Hepatocyte (in vitro differentiated cells): ENCODE measurements around the gene COL4A1. TPM values are rescaled to one million over a fixed set of nuclear protein-coding genes. Genes with fewer than 3 reads are reported as not detected.
"Not testable (repeated sequence)": the region's sequence is repeated elsewhere in the genome, so short reads cannot be mapped to it uniquely, and the experiment has no call there.

ENCODE experiments used
- DNase-seq: peaks from one replicate; pipeline ENCODE4 v3.0.0-alpha.2; 2016; ENCODE audit warnings: low spot score
- H2AFZ ChIP-seq: fragments of 200-600 bp; sonication (generic); 2 replicates; pipeline ENCODE4 v1.6.0; 2016; ENCODE audit warnings: antibody characterized with exemption, mild to moderate bottlenecking
- H3K27ac ChIP-seq: fragments of 200-600 bp; sonication (generic); 2 replicates; pipeline ENCODE4 v1.5.1; 2016; ENCODE audit warnings: mild to moderate bottlenecking
- H3K27me3 ChIP-seq: fragments of 200-600 bp; sonication (generic); 2 replicates; pipeline ENCODE4 v1.6.1; 2016
- H3K36me3 ChIP-seq: fragments of 200-600 bp; sonication (generic); replicated peaks from 2 replicates; pipeline ENCODE4 v1.5.1; 2016; ENCODE audit warnings: low read depth; ENCODE audit not compliant: insufficient read depth
- H3K4me1 ChIP-seq: fragments of 200-600 bp; sonication (generic); 2 replicates; pipeline ENCODE4 v1.5.1; 2016; ENCODE audit warnings: mild to moderate bottlenecking, moderate library complexity; ENCODE audit not compliant: insufficient read depth
- H3K4me2 ChIP-seq: fragments of 200-600 bp; sonication (generic); 2 replicates; pipeline ENCODE4 v1.6.0; 2016
- H3K4me3 ChIP-seq: fragments of 200-600 bp; sonication (generic); 2 replicates; pipeline ENCODE4 v1.5.1; 2016; ENCODE audit warnings: mild to moderate bottlenecking
- H3K79me2 ChIP-seq: fragments of 200-600 bp; sonication (generic); 2 replicates; pipeline ENCODE4 v1.6.0; 2017; ENCODE audit warnings: mild to moderate bottlenecking
- H3K9me2 ChIP-seq: fragments of 200-600 bp; sonication (generic); replicated peaks from 2 replicates; pipeline ENCODE4 v1.6.0; 2017; ENCODE audit warnings: mild to moderate bottlenecking; ENCODE audit not compliant: insufficient read depth
- H3K9me3 ChIP-seq: fragments of 200-600 bp; sonication (generic); 2 replicates; pipeline ENCODE4 v1.5.1; 2016; ENCODE audit warnings: low read depth, mild to moderate bottlenecking
- H4K20me1 ChIP-seq: fragments of 200-600 bp; sonication (generic); 2 replicates; pipeline ENCODE4 v1.6.0; 2016; ENCODE audit warnings: mild to moderate bottlenecking; ENCODE audit not compliant: insufficient read depth, poor library complexity, severe bottlenecking
- CTCF ChIP-seq: fragments of 200-600 bp; sonication (generic); IDR thresholded peaks from 2 replicates; pipeline ENCODE4 v1.5.1; 2016; ENCODE audit warnings: antibody characterized with exemption, mild to moderate bottlenecking; ENCODE audit not compliant: poor library complexity
- EZH2 ChIP-seq: fragments of 200-600 bp; sonication (generic); IDR thresholded peaks from 2 replicates; pipeline ENCODE4 v1.6.1; 2016; ENCODE audit warnings: antibody characterized with exemption, mild to moderate bottlenecking, borderline replicate concordance
- EZH2phosphoT487 ChIP-seq: fragments of 200-600 bp; sonication (generic); IDR thresholded peaks from one replicate; pipeline ENCODE4 v1.6.1; 2018; ENCODE audit warnings: antibody characterized with exemption, mild to moderate bottlenecking, low read depth, moderate library complexity; ENCODE audit not compliant: unreplicated experiment, severe bottlenecking
- WGBS: methylation state at CpG from one replicate; pipeline ENCODE4 v1.1.6; 2016; ENCODE audit warnings: low lambda C conversion rate; ENCODE audit errors: missing lambda C conversion rate; 5-methylcytosine and 5-hydroxymethylcytosine counted together
- polyA plus RNA-seq: library from polyadenylated mRNA; unstranded; fragments of >200 nt; fragmentation: Nextera tagmentation; extraction: Ambion mirVana; gene quantifications from 2 replicates; pipeline ENCODE4 v1.2.1, GENCODE V29; 2016
- total RNA-seq: library from RNA; depleted of rRNA; stranded (reverse); fragments of >200 nt; gene quantifications from 2 replicates; pipeline ENCODE4 v1.2.3, GENCODE V29; 2014

The COL4A1 gene
- total and polyA plus RNA-seq, 2 experiments from 2014 or later, result 138 to 269 TPM

GRCh38 chr13:110322126-110322827 is 15.3 kb upstream of the COL4A1 start:
- no peak overlapping the region for H3K4me2 ChIP-seq
- no peaks in the 10 kb centered on the region for H3K9me3 ChIP-seq
- H3K4me1 ChIP-seq, result peaks cover 5% of the 10 kb centered on the region
- no peaks in the 10 kb centered on the region for H4K20me1 ChIP-seq
- DNase-seq, result no peak
- no peak overlapping the region for H3K27ac ChIP-seq
- H3K27me3 ChIP-seq, result no peaks in the 10 kb centered on the region
- H3K9me2 ChIP-seq, result no peaks in the 10 kb centered on the region
- peaks cover 77% of the 10 kb centered on the region for H3K79me2 ChIP-seq
- 88% methylated on average over 16 of the region's 16 CpGs for WGBS
- no peak overlapping the region for H2AFZ ChIP-seq
- TF ChIP-seq EZH2phosphoT487 (no peak), CTCF (no peak), EZH2 (no peak)
- no peak overlapping the region for H3K4me3 ChIP-seq
- H3K36me3 ChIP-seq, result no peaks in the 10 kb centered on the region

- not testable (repeated sequence) for H3K27ac ChIP-seq, H3K36me3 ChIP-seq, H3K9me3 ChIP-seq, H3K4me2 ChIP-seq, H4K20me1 ChIP-seq, H3K4me3 ChIP-seq, H3K4me1 ChIP-seq, DNase-seq, H2AFZ ChIP-seq, H3K27me3 ChIP-seq, H3K9me2 ChIP-seq
- peaks cover 82% of the 10 kb centered on the region for H3K79me2 ChIP-seq
- WGBS, result 90% methylated on average over 3 of the region's 3 CpGs
Observed at GRCh38 chr13:110321573-110321972, 14.6 kb upstream of the COL4A1 start.

GRCh38 chr13:110320645-110321044 is 13.7 kb upstream of the COL4A1 start:
- no peak for TF ChIP-seq EZH2phosphoT487
- TF ChIP-seq EZH2, result no peak
- no peak for TF ChIP-seq CTCF
- no peaks in the 10 kb centered on the region for H3K36me3 ChIP-seq
- H3K4me3 ChIP-seq, result no peak overlapping the region
- H3K4me1 ChIP-seq, result no peaks in the 10 kb centered on the region
- peaks cover 82% of the 10 kb centered on the region for H3K79me2 ChIP-seq
- peak overlapping the region; percentile 15 for H3K27ac ChIP-seq
- DNase-seq, result no peak
- H4K20me1 ChIP-seq, result no peaks in the 10 kb centered on the region
- H3K9me3 ChIP-seq, result no peaks in the 10 kb centered on the region
- no peaks in the 10 kb centered on the region for H3K9me2 ChIP-seq
- H3K4me2 ChIP-seq, result no peak overlapping the region
- WGBS, result 46% methylated on average over 2 of the region's 2 CpGs
- no peaks in the 10 kb centered on the region for H3K27me3 ChIP-seq
- no peak overlapping the region for H2AFZ ChIP-seq

GRCh38 chr13:110319774-110320509 is 13.0 kb upstream of the COL4A1 start:
- no peaks in the 10 kb centered on the region for H3K4me1 ChIP-seq
- 85% methylated on average over 17 of the region's 19 CpGs for WGBS
- no peak overlapping the region for H3K4me2 ChIP-seq
- H3K79me2 ChIP-seq, result peaks cover 82% of the 10 kb centered on the region
- H3K4me3 ChIP-seq, result no peak overlapping the region
- no peak for DNase-seq
- H3K36me3 ChIP-seq, result no peaks in the 10 kb centered on the region
- H3K27ac ChIP-seq, result peak overlapping the region; percentile 15
- no peaks in the 10 kb centered on the region for H3K9me3 ChIP-seq
- H2AFZ ChIP-seq, result no peak overlapping the region
- H3K9me2 ChIP-seq, result no peaks in the 10 kb centered on the region
- no peaks in the 10 kb centered on the region for H3K27me3 ChIP-seq
- no peaks in the 10 kb centered on the region for H4K20me1 ChIP-seq
- no peak for TF ChIP-seq EZH2
- no peak for TF ChIP-seq EZH2phosphoT487
- no peak for TF ChIP-seq CTCF
